Measurements from ENCODE around the gene AFF1.

- TF ChIP-seq, protein P1, sequence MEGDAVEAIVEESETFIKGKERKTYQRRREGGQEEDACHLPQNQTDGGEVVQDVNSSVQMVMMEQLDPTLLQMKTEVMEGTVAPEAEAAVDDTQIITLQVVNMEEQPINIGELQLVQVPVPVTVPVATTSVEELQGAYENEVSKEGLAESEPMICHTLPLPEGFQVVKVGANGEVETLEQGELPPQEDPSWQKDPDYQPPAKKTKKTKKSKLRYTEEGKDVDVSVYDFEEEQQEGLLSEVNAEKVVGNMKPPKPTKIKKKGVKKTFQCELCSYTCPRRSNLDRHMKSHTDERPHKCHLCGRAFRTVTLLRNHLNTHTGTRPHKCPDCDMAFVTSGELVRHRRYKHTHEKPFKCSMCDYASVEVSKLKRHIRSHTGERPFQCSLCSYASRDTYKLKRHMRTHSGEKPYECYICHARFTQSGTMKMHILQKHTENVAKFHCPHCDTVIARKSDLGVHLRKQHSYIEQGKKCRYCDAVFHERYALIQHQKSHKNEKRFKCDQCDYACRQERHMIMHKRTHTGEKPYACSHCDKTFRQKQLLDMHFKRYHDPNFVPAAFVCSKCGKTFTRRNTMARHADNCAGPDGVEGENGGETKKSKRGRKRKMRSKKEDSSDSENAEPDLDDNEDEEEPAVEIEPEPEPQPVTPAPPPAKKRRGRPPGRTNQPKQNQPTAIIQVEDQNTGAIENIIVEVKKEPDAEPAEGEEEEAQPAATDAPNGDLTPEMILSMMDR (IDR thresholded peaks at IDR 0.05; ENCODE audit: insufficient read depth, low read depth, low read length): no peak
- no peak for TF ChIP-seq EZH2 (IDR thresholded peaks at IDR 0.05; ENCODE audit: insufficient read depth, low read length)
These were observed 17.4 kb upstream of the AFF1 start for GRCh38 chr4:86917212-86918039.
